OCI-LY3 (cell line): ENCODE data around the gene LHFPL3.

ENCODE experiments used
- H2AFZ ChIP-seq: fragments of 200-600, 300-600 bp; shearing (Covaris generic); 2 replicates; pipeline ENCODE4 v1.6.0; 2014; ENCODE audit warnings: antibody characterized with exemption, low read depth, low read length
- H3K27ac ChIP-seq: fragments of 200-600, 300-600 bp; sonication (generic); 2 replicates; pipeline ENCODE4 v1.5.1; 2014; ENCODE audit warnings: mild to moderate bottlenecking, low read length, moderate library complexity, mixed read lengths
- H3K27me3 ChIP-seq: fragments of 200-600, 300-600 bp; sonication (generic); 2 replicates; pipeline ENCODE4 v1.6.1; 2014; ENCODE audit warnings: low read depth, low read length, mixed read lengths
- H3K36me3 ChIP-seq: fragments of 200-600, 300-600 bp; sonication (generic); replicated peaks from 2 replicates; pipeline ENCODE3; 2014; ENCODE audit warnings: low read depth, low read length, mixed read lengths
- H3K4me1 ChIP-seq: fragments of 300-600, 200-600 bp; sonication (generic); 2 replicates; pipeline ENCODE4 v1.6.1; 2014; ENCODE audit warnings: low read length, mixed read lengths
- H3K4me2 ChIP-seq: fragments of 200-600, 300-600 bp; sonication (generic); 2 replicates; pipeline ENCODE4 v1.6.1; 2014; ENCODE audit warnings: low read length, mixed read lengths
- H3K4me3 ChIP-seq: fragments of 300-600, 200-600 bp; sonication (generic); 2 replicates; pipeline ENCODE4 v1.5.1; 2014; ENCODE audit warnings: antibody characterized with exemption, mild to moderate bottlenecking, low read length, moderate library complexity
- H3K79me2 ChIP-seq: fragments of 300-600, 200-600 bp; shearing (Covaris generic); 2 replicates; pipeline ENCODE4 v1.6.1; 2014; ENCODE audit warnings: mild to moderate bottlenecking, low read length, mixed read lengths
- H3K9ac ChIP-seq: fragments of 300-600, 200-600 bp; shearing (Covaris generic); 2 replicates; pipeline ENCODE4 v1.6.0; 2014; ENCODE audit warnings: mild to moderate bottlenecking, low read length, moderate library complexity
- H3K9me3 ChIP-seq: fragments of 200-600, 300-600 bp; shearing (Covaris generic); 2 replicates; pipeline ENCODE4 v1.6.1; 2014; ENCODE audit warnings: low read length, mixed read lengths; ENCODE audit not compliant: insufficient read depth
- H4K20me1 ChIP-seq: fragments of 200-600, 300-600 bp; sonication (generic); 2 replicates; pipeline ENCODE4 v1.6.1; 2016; ENCODE audit warnings: low read length, mixed read lengths; ENCODE audit not compliant: insufficient read depth
- EZH2phosphoT487 ChIP-seq: fragments of 200-600 bp; shearing (Covaris generic); IDR thresholded peaks from 2 replicates; pipeline ENCODE4 v1.6.1; 2018; ENCODE audit warnings: antibody characterized with exemption, mixed run types, low read depth
- TF ChIP-seq, protein P1 (sequence below): fragments of 200-600, 300-600 bp; sonication (generic); IDR thresholded peaks from 2 replicates; pipeline ENCODE4 v1.5.1; 2014; ENCODE audit warnings: antibody characterized with exemption, low read length, low read depth

Gene LHFPL3

DNA sequence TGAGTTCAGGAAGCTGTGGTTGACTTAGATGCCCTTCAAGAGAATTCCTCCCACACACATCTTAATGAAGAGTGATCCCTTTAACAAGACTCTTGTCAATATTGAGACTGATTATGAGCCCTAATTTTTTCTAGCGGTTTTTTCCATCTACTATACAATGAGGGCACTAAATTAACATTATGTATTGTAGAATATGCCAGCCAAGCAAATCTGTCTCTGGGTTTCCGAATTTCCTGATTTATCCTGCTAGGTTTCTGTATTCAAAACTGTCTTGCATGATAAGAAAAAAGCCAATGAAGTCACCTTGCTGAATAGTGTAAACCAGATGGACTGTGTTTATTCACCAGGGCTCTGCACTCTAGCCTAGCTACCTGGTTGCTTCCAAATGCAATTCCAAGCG lies 461.4 kb downstream of the LHFPL3 start:
- TF ChIP-seq, protein P1, sequence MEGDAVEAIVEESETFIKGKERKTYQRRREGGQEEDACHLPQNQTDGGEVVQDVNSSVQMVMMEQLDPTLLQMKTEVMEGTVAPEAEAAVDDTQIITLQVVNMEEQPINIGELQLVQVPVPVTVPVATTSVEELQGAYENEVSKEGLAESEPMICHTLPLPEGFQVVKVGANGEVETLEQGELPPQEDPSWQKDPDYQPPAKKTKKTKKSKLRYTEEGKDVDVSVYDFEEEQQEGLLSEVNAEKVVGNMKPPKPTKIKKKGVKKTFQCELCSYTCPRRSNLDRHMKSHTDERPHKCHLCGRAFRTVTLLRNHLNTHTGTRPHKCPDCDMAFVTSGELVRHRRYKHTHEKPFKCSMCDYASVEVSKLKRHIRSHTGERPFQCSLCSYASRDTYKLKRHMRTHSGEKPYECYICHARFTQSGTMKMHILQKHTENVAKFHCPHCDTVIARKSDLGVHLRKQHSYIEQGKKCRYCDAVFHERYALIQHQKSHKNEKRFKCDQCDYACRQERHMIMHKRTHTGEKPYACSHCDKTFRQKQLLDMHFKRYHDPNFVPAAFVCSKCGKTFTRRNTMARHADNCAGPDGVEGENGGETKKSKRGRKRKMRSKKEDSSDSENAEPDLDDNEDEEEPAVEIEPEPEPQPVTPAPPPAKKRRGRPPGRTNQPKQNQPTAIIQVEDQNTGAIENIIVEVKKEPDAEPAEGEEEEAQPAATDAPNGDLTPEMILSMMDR = no peak
- TF ChIP-seq EZH2phosphoT487 = no peak
- Histone ChIP-seq H2AFZ (no peak overlapping the region), H3K9ac (no peak overlapping the region), H3K79me2 (no peaks in the 10 kb centered on the region), H3K27ac (no peak overlapping the region), H3K4me2 (no peak overlapping the region), H3K4me1 (no peaks in the 10 kb centered on the region), H3K36me3 (no peaks in the 10 kb centered on the region), H4K20me1 (no peaks in the 10 kb centered on the region), H3K27me3 (peaks cover 16% of the 10 kb centered on the region), H3K9me3 (no peaks in the 10 kb centered on the region), H3K4me3 (no peak overlapping the region)

DNA sequence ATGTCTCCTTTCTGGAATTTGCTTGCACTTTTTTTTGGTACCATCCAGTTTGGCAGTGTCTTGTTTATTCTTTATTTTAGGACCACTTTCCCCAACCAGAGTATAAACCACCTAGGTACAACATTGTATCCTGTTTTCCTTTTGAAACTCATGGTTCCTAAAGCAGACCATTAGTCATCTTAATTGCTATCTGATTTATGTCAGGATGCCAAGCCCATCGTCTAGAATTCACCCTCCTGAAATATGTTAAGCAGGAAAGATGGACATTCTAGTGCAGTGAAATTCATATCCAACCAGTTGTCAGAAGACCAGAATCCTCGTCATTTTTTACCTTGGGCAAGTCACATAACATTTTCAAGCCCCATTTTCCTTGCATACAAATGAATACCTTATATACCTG lies 462.0 kb downstream of the LHFPL3 start:
- H3K9me3 ChIP-seq = no peaks in the 10 kb centered on the region

DNA sequence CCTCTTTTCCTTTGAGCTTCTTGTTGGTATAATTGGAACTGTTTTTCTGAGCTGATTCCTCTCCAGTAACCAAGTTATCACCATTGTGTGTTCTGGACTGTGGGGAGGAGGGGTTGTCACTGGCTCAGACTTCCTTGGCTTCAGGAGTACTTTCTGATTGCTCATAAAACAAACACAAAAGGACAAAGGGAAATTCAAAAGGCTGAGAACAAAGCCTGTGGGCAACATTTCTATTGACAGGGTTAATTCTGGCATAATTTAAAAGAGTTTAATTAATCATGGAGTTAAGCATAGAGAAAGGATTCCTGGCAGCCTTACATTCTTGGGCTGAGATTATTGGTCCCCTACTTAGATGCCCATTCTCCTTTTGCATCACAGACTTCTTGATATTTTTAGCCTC lies 462.7 kb downstream of the LHFPL3 start:
- H3K4me1 ChIP-seq = no peaks in the 10 kb centered on the region
- H3K27ac ChIP-seq = no peak overlapping the region
- H3K27me3 ChIP-seq = peaks cover 16% of the 10 kb centered on the region
- H2AFZ ChIP-seq = no peak overlapping the region
- no peaks in the 10 kb centered on the region for H4K20me1 ChIP-seq
- no peak overlapping the region for H3K4me2 ChIP-seq
- no peaks in the 10 kb centered on the region for H3K9me3 ChIP-seq
- no peak for TF ChIP-seq EZH2phosphoT487
- TF ChIP-seq, protein P1 = no peak
- H3K79me2 ChIP-seq = no peaks in the 10 kb centered on the region
- H3K36me3 ChIP-seq = no peaks in the 10 kb centered on the region
- no peak overlapping the region for H3K9ac ChIP-seq
- H3K4me3 ChIP-seq = no peak overlapping the region

More for the DNA sequence above, 462.0 kb downstream of the LHFPL3 start:
- H3K4me3 ChIP-seq = no peak overlapping the region
- H3K36me3 ChIP-seq = no peaks in the 10 kb centered on the region
- H3K4me1 ChIP-seq = no peaks in the 10 kb centered on the region
- no peak overlapping the region for H3K27ac ChIP-seq
- H3K4me2 ChIP-seq = no peak overlapping the region
- no peaks in the 10 kb centered on the region for H3K79me2 ChIP-seq
- H2AFZ ChIP-seq = no peak overlapping the region
- H3K9ac ChIP-seq = no peak overlapping the region
- no peaks in the 10 kb centered on the region for H4K20me1 ChIP-seq
- no peak for TF ChIP-seq EZH2phosphoT487
- H3K27me3 ChIP-seq = peaks cover 16% of the 10 kb centered on the region

DNA sequence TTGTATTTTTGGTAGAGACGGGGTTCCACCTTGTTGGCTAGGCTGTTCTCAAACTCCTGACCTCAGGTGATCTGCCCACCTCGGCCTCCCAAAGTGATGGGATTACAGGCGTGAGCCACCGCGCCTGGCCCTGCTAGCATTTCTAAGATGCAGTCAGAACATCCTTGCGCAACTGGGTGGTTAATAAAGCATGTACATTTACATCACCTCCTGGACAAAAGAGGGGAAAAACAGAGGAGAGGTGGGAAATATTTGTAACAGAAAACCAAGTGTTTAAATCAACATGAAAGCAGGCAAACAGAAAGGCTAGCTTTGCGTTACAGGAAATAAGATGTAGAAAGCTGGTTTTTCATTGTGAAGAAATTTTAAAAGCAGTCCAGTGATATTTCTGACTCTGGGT lies 464.7 kb downstream of the LHFPL3 start:
- no peaks in the 10 kb centered on the region for H3K79me2 ChIP-seq
- no peak overlapping the region for H2AFZ ChIP-seq
- no peak overlapping the region for H3K27ac ChIP-seq
- H3K4me1 ChIP-seq = no peaks in the 10 kb centered on the region
- H3K4me3 ChIP-seq = no peak overlapping the region
- H3K27me3 ChIP-seq = peaks cover 16% of the 10 kb centered on the region
- no peaks in the 10 kb centered on the region for H4K20me1 ChIP-seq
- H3K9me3 ChIP-seq = no peaks in the 10 kb centered on the region
- no peak overlapping the region for H3K9ac ChIP-seq
- no peak overlapping the region for H3K4me2 ChIP-seq
- TF ChIP-seq EZH2phosphoT487 = no peak
- TF ChIP-seq, protein P1 = no peak
- no peaks in the 10 kb centered on the region for H3K36me3 ChIP-seq

DNA sequence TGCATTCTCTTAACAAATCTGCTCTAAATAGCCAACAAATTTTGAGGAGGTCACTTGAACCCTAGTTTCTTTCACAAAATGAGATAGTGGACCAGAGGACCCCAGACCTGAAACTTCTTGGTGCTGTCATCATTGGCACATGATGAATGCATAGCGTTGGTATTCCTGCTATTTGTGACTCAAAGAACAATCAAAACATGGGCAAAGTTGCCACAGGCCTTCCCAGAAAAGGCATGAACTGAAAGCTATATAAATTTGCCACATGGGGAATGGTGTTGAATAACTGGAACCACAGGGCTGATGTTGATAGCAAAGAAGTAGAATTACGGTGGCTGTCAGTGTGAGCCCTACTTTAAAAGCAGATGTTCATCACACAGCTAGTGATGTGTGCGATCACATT lies 465.8 kb downstream of the LHFPL3 start:
- H4K20me1 ChIP-seq = no peaks in the 10 kb centered on the region
- H3K36me3 ChIP-seq = no peaks in the 10 kb centered on the region
- H3K4me1 ChIP-seq = no peaks in the 10 kb centered on the region
- H3K27ac ChIP-seq = no peak overlapping the region
- TF ChIP-seq, protein P1 = no peak
- no peak for TF ChIP-seq EZH2phosphoT487
- no peak overlapping the region for H3K4me2 ChIP-seq
- no peak overlapping the region for H2AFZ ChIP-seq
- H3K79me2 ChIP-seq = no peaks in the 10 kb centered on the region
- no peak overlapping the region for H3K4me3 ChIP-seq
- H3K27me3 ChIP-seq = peaks cover 16% of the 10 kb centered on the region
- H3K9ac ChIP-seq = no peak overlapping the region
- no peaks in the 10 kb centered on the region for H3K9me3 ChIP-seq
